Measurements from ENCODE around the gene SPTLC2. TPM values are rescaled to one million over a fixed set of nuclear protein-coding genes. Genes with fewer than 3 reads are reported as not detected.

The SPTLC2 gene
- total RNA-seq, 1 donor from 2014 or later = 42.8 TPM

GRCh38 chr14:77498120-77498979 lies 118.1 kb downstream of the SPTLC2 start, which contains the start of gene ISM2:
TSS of gene ISM2 (minus strand) at chr14:77498816. CDS start at chr14:77498793, 23 bp downstream.
- peak within 1 kb of the TSS; percentile 51 for H3K4me3 ChIP-seq (ENCODE audit: low read depth, low read length)
- DNase-seq (ENCODE audit: low read depth) = no peak
- TF ChIP-seq CTCF (conservative IDR thresholded peaks at IDR 0.05; ENCODE audit: low read depth, low read length) = no peak

- no peak for DNase-seq (ENCODE audit: low read depth)
- H3K4me3 ChIP-seq (ENCODE audit: low read depth, low read length) = no peak overlapping the region
- TF ChIP-seq CTCF (conservative IDR thresholded peaks at IDR 0.05; ENCODE audit: low read depth, low read length) = no peak
These were observed 121.1 kb downstream of the SPTLC2 start for GRCh38 chr14:77495334-77495733.

GRCh38 chr14:77491056-77491455 lies 125.4 kb downstream of the SPTLC2 start:
- no peak overlapping the region for H3K4me3 ChIP-seq (ENCODE audit: low read depth, low read length)
- no peak for DNase-seq (ENCODE audit: low read depth)
- no peak for TF ChIP-seq CTCF (conservative IDR thresholded peaks at IDR 0.05; ENCODE audit: low read depth, low read length)

- H3K4me3 ChIP-seq (ENCODE audit: low read depth, low read length) = no peak overlapping the region
- no peak for DNase-seq (ENCODE audit: low read depth)
- no peak for TF ChIP-seq CTCF (conservative IDR thresholded peaks at IDR 0.05; ENCODE audit: low read depth, low read length)
These were observed 126.0 kb downstream of the SPTLC2 start for GRCh38 chr14:77490347-77490986.

- no peak for TF ChIP-seq CTCF (conservative IDR thresholded peaks at IDR 0.05; ENCODE audit: low read depth, low read length)
- DNase-seq (ENCODE audit: low read depth) = no peak
- H3K4me3 ChIP-seq (ENCODE audit: low read depth, low read length) = no peak overlapping the region
These were observed 127.4 kb downstream of the SPTLC2 start for GRCh38 chr14:77489041-77489440.

GRCh38 chr14:77488558-77488957 lies 127.9 kb downstream of the SPTLC2 start:
- TF ChIP-seq CTCF (conservative IDR thresholded peaks at IDR 0.05; ENCODE audit: low read depth, low read length) = no peak
- no peak overlapping the region for H3K4me3 ChIP-seq (ENCODE audit: low read depth, low read length)
- DNase-seq (ENCODE audit: low read depth) = no peak
